Right forelimb (tissue), 1 donor: Measurements from ENCODE around the gene FBXO31.

Experiments
- DNase-seq: peaks from one replicate; pipeline ENCODE4 v3.0.0-alpha.2; 2018

Gene FBXO31, protein sequence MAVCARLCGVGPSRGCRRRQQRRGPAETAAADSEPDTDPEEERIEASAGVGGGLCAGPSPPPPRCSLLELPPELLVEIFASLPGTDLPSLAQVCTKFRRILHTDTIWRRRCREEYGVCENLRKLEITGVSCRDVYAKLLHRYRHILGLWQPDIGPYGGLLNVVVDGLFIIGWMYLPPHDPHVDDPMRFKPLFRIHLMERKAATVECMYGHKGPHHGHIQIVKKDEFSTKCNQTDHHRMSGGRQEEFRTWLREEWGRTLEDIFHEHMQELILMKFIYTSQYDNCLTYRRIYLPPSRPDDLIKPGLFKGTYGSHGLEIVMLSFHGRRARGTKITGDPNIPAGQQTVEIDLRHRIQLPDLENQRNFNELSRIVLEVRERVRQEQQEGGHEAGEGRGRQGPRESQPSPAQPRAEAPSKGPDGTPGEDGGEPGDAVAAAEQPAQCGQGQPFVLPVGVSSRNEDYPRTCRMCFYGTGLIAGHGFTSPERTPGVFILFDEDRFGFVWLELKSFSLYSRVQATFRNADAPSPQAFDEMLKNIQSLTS

DNA sequence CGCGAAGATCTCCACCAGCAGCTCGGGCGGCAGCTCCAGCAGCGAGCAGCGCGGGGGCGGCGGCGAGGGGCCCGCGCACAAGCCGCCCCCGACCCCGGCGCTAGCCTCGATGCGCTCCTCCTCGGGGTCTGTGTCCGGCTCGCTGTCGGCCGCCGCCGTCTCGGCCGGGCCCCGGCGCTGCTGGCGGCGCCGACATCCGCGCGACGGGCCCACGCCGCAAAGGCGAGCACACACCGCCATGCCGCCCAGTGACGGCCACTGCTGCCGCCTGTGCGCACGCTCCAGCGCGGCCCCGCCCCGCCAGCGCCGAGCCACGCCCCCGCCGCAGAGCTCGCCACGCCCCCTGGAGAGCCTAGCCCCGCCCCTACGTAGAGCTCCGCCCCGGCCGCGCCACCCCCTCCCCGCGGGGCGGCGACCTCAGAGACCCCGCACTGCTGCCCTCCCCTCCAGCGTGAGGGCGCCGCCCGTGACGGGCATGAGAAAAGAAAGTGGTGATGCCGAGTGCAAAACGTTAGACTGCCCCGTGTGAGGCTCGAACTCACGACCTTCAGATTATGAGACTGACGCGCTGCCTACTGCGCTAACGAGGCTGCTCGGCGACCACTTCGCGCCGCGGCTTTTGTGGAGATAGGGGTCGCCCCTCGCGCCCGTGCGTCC lies at the start of gene FBXO31:
Gene FBXO31 (minus strand): TSS at position 272 of the 657 bp plus-strand sequence. CDS start 32 bp downstream, at position 240.
- peak; percentile 96 for DNase-seq

DNA sequence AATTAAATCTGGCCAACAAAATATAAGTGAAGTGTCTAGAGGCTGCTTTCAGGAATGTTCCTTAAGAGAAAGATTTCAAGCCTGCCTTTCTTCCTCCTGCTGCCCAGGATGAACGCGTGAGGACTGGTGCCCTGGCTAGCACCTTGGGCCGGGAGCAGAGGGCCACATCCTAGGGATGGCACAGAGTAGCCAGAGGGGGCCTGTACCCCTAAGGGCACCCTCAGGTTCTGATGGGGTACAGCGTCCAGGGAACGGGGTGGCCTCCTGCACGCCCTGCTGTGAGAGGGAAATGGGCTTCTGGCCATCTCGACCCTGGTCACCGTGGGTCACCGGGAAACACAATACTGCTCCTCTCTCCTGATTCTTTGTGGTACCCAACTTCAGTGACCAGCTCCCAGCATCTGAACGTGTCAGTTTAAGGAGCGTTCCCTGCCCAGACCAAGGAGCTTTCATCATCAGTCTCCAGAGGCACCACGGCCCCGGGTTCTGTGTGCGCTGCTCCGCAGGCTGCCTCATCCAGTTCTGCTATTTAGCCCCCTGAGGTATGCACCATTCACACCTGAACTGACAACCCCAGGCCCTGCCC lies 48.8 kb upstream of the FBXO31 start:
- peak; percentile 5 for DNase-seq

DNA sequence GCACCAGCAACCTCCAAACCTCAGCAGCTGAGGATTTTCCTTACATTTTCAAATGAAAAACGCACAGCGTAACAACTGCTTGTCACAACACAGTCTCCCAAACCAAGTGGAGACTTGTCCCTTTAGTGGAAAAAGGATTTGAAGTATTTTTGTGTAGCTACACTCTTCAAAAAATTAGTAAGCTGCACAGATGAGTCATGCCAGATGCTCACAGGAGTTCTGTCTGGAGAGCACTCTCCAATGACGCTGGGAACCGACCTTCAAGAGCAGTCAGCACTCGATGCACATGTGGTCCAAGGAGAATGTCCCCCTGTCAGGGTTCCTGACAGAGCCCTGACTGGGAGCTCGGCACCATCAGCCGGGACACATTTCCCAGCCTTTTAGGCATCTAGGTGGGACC lies 48.4 kb upstream of the FBXO31 start:
- DNase-seq: peak; percentile 15

DNA sequence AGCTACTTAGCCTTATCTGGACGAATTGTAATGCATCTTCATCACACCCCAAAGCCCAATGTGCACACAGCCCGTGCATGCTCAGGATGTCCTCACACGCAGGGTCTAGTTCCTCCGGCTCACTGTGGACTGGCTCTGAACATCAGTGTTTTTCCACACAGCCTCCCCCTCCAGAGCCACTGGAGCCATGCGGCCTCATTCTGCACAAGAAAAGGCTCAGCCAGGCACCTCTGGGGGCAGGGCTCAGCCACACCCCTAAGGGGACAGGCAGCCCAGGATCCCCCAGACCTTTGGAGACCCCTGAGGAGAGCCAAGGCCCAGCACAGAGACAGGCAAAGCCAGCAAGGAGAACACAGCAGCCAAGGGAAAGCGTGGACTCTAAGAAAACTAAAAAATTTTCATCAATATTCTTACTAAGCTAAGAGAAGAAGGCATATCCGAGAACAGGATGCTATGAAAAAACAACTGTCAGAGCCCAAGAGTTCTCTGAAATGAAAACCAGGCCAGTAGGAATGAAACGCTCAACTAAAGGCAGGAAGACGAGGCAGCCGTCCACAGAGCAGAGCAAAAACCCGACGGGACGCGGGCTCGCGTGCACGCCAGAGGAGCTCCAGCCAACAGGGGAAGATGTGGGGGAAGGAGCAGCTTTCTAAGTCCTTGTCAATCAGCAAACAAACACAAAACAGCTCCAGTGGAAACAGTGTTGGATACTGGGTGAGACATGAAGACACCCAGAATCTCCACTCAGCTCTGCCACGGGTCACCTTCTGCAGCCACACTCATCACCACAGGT lies 43.0 kb upstream of the FBXO31 start:
- DNase-seq: peak; percentile 24

DNA sequence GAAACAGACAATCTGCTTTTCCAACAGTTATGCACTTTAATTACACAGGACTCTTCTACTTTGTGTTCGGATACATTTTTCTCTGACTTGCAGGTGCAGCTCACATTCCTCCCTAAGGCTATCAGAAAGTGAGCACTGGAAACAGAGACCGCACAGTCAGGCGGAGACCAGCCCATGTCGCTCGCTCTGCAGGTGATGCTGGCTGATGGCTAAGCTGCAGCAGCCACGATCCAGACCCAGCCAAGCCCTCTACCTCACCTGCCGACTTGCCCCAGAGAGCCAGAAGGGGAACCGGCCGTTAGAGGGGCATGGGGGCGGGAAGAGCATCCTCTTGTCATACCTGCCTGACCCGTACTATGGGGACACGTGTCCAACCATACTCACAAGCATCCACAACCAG lies 42.4 kb upstream of the FBXO31 start:
- DNase-seq: no peak

DNA sequence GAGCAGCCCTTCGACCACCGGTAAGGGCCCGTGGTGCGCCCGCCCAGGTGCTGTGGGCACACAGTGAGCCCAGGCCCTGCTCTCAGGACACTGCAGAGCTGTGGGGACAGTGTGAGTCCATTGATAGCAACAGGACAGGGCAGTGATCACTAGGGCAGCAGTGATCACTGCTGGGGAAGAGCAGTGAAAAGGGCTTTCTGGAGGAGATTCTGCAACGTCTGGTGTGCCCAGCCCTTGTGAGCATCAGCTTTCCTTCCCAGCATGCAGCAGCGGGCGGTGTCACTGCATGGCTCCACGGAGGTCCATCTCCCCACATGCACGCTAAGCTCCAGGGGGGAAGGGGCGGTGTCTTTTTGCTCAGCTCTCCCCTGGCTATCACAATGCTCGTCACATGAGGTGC lies 40.7 kb upstream of the FBXO31 start:
- peak; percentile 11 for DNase-seq

DNA sequence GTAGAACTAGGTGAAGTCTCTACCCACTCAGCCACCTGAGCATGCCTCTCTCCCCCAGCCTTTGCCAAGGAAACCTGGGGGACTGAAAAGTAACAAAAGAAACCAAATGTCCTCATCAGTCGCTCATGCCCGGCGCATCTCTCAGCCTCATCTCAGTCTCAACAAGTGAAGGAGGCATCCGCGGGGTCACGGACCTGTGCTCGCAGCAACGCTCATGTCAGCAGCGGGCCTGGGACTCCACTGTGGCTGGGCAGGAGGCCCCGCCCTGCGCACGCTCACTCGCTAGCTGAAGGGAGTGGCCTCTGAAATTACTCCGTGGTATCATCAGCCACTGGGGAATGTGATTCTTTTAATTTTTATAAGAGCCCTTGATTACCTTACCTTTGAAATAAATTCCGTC lies 39.9 kb upstream of the FBXO31 start:
- no peak for DNase-seq

DNA sequence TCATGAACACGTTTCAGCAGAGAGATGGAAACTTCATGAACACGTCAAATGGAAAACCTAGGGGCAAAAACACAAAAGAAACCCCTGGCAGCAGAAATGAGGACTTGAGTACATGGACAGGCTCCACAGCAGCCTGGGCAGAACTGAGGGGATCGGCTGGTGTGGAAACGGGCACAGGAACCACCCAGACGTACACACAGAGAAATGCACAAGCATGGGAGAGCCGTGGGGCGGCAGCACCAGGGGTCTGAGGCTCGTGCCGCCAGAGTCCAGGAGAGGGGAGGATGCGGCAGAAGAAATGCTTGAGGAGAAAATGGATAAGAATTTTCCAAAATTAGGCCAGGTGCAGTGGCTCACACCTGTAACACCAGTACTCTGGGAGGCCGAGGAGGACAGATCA lies 38.5 kb upstream of the FBXO31 start:
- no peak for DNase-seq

DNA sequence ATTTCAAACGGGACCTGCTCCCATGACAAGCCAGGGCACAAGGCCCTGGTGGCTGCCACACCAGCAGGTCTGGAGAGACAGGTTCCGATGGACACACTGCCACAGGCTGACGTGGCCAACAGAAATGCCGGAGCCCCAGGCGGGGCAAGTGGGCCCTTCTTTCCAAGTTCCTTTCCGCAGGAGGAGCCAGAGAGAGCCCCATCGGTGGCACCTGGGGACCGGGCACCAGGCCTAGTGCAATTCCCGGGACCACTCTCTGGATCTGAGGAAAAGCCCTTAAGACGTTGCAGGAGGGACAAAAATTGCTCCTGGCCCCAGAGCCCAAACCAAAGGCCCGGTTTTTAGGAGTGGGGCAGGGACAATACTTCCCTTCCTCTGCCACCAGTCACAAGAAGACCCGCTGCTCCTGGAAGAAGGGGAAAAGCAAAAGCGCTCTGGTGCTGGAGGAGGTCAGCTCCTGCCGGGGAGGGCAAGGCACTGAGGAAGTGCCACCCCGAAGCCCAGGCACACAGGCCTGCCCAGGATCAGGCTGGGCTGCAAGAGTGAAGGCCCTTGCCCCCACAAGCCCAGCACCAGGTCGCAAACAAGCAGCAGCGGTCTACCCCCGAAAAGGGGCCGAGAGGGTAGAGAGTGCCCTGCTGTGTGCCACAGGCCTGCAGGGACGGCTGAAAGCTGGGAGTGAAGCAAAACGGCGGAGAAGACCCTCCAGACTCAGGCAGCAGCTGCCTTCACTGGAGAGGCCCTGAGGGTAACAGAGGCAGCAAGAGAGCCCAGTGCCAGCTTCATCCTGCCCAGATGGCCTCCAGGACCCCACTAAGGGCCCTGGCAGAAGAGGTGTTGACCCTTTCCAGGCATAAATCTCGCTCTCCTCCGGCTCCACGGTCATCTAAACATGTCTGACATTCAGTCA lies 37.7 kb upstream of the FBXO31 start:
- no peak for DNase-seq

DNA sequence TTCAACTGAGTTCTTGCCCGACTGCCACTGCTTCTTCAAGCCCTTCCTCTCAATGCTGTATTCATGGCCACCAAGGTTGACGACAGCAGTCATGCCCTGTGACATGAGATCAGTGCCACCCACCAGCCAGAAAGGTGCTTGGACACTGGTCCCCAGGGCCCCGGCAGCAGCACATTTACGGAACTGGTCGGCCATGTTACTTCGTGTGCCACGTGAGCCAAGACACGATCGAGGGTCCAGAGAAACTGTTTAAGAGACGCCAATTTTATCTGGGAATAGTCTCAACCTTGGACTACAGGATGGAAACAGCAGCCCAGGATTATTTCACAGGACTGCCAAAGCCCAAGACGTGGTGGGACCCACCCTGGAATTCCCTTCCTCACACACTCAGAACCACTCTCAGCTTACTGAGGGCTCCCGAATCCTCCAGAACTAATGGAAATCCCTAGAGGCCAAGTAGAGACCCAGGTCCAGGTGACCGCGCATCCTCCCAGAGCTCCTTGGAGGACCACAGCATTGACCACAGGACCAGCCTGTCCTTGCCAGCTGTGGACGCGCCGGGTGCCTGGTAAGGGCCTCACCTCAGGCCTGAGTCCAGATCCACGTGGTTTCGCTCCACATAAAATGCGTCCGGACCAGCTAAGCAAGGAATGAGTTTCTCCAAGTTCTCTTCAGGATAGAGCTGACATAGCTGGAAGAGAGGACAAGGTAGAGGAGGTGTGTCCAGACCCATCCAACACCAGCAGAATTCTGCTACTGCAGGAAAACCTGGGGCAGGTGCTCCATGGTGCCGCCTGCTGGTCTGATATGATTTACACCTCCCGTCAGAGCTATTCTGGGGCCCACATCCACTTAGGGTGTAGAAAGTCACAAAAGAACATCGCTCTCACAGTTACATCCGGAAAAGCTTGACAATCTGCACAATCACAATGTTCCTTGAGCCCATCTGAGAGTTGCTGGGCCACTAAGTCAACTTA lies 36.7 kb upstream of the FBXO31 start:
- no peak for DNase-seq

DNA sequence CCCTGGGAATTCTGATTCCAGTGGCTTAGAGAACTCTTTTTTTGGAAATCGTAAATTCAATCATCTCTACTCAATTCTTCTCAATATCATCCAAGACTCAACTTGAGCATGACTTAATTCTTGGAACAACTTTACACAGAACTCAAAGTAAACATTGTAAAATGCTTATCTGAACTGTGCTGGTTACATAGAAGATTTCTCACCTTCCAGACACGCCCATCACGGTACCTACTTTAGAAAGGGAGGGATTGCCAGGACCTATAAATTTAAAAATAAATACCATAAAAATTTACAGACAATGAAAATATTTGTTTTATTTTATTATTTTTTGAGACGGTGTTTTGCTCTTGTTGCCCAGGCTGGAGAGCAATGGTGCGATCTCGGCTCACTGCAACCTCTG lies 35.1 kb upstream of the FBXO31 start:
- no peak for DNase-seq

DNA sequence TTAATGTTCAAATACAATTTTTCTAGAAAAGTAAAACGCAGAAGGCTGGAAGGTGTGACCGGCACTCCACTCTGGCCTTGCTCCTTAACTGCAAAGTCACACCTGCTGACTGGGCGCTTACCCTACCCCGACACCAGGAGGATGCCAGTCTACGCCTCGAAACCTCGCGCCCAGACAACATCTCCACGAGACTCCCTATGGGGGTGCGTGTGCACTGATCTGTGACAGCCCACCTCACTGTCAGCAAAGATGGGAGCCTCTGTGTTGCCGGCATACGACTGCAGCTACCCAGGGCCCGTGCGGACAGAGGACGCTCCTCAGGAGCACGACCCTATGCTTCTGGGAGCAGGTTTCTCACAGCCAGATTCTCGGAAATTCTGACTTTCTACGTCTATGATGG lies 34.6 kb upstream of the FBXO31 start:
- DNase-seq: no peak

DNA sequence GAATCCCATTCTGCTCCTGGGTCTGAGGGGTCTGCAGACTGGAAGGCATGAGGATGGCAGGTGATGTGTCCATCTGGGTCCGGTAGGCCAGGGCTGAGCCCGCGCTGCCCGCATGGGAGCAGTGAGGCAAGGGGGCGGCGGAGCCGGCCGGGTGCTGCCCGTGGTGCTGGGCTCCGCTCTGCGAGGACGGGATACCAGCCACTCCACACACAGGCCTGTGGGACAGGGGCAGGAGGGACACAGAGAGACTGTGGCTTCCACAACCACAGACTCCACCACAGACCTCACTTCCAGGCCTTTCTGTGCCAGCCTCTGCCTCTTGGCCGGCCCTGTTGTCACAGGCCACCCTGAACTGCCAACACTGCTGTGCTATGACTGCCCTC lies 33.9 kb upstream of the FBXO31 start:
- DNase-seq: no peak

DNA sequence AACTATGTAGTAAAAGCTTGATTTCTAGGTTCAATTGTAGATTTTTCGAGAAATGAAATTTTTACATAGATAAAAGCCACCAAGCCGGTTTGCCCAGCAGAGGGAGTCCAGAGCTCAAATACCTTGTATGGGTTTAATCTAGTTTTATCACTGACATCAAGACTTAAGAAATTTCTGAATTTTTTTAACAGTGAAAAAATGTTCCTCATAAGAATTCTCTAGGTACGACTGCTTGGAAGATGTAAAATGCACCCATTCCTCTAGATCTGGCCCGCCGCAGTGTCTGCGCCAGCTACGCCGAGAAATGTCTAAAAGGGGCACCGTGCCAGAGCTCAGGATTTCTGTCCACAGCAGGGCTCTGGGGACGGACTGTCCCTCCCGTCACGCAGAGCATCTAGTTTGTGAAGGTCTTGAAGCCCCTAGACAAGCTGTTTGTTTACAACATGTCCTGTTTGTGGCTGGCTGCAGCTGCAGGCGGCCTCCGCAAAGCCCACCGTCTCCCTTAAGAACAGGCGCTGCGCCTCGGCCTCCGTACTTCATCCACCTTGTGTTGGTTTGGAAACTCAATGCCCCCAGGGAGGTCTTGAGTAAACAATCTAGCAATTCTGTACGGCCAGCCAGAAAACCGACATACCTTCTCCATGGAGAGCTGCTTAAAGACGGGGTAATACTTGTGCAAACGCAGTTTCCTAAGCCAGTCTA lies 33.4 kb upstream of the FBXO31 start:
- DNase-seq: no peak

DNA sequence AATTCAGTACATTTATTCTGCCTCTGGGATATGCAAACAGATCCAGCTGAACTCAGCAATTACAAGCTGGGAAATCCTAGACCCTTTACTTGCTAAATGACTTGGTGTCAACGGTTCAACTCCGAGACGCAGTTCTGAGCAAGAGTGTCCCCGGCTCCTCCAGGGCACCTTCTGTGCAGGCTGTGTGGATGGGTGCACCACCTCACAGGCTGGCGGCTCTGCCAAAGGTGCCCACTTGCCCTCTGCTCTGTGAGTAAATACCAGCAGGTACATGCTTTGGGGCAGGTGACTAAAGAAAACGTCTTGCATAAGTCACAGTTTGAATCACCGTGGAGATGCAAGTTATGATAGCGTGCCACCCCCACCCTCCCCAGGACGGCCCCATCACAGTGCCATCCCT lies 31.9 kb upstream of the FBXO31 start:
- no peak for DNase-seq

DNA sequence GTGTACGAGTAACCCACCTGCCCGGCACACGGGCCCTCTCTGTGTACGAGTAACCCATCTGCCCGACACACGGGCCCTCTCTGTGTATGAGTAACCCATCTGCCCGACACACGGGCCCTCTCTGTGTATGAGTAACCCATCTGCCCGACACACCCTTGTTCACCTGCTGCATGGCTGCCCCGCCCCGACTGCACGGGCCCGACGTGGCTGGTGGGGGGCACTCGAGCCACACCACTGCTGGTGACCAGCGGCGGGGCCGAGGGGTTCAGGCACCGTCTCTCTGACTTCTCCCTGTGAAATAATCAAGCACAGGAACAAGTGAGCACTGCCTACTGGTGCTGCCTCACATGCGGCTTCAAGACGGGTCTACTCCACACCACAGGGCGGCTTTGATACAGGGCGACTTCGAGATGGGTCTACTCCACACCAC lies 30.7 kb upstream of the FBXO31 start:
- DNase-seq: no peak

DNA sequence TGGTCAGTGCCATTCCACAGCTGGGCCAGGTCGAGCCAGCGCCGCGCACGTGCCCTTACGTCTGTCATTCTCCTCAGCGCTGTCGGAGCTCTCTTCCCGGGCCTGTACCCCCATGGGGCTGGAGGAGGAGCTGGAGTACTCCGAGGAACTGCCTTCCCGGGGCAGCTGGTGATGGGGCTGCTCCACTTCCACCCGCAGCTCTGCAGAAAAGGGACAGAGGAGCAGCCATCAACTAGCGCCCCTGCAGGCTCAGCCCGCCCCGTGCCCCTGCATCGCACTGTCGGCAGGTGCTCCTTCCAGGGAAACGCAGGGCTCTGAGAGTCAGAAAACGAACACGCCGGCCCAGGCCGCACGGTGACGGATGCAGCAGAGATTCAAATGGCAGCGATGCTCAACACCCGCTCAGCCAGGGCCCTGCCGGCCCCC lies 29.4 kb upstream of the FBXO31 start:
- no peak for DNase-seq

DNA sequence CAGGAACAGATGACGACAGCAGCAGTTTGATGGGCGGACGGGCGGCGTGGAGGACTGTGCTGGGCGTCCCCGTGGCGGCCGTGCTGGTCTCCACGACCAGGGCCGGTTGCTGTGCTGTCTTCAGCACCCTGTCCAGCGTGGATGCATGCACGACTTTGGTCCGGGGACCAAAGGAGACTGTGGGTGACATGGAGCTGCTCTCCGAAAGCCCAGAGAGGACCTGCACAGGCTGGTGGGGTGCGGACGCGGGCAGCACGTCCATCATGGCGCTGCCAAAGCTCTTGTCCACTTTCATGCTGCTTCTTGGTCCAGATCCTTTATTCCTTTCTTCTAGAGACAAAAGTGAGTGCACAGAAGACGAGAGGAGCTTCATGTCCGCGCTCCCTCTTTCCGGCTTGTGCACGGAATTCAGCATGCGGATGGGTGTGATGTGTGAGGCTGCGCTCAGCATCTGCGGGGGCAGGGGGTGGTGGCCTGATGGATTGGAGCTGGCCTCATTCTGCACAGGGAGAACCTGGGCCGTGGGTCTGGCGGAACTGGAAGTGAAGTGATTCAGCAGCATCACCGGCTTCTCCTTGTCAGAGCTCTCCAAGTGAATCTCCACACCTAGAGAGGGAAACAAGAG lies 28.9 kb upstream of the FBXO31 start:
- DNase-seq: no peak
